HG03520 (cell line): ENCODE data around the gene ELOVL1.

Source experiments
- ATAC-seq: cut with Tn5 transposase; IDR thresholded peaks from one replicate; pipeline ENCODE4 v1.9.1; 2021; ENCODE audit warnings: mild to moderate bottlenecking, moderate library complexity; ENCODE audit not compliant: unreplicated experiment

Gene ELOVL1

GRCh38 chr1:43331688-43332087 is 36.1 kb downstream of the ELOVL1 start:
- no peak for ATAC-seq

GRCh38 chr1:43329995-43330751 is 37.6 kb downstream of the ELOVL1 start:
- ATAC-seq, result no peak

- no peak for ATAC-seq
These were observed 40.1 kb downstream of the ELOVL1 start for GRCh38 chr1:43327549-43328292.

GRCh38 chr1:43325381-43325780 is 42.4 kb downstream of the ELOVL1 start:
- no peak for ATAC-seq

- ATAC-seq, result no peak
These were observed 43.0 kb downstream of the ELOVL1 start for GRCh38 chr1:43324810-43325209.

GRCh38 chr1:43322506-43322905 is 45.3 kb downstream of the ELOVL1 start:
- no peak for ATAC-seq

- ATAC-seq, result no peak
These were observed 46.4 kb downstream of the ELOVL1 start for GRCh38 chr1:43321331-43321891.

DNA sequence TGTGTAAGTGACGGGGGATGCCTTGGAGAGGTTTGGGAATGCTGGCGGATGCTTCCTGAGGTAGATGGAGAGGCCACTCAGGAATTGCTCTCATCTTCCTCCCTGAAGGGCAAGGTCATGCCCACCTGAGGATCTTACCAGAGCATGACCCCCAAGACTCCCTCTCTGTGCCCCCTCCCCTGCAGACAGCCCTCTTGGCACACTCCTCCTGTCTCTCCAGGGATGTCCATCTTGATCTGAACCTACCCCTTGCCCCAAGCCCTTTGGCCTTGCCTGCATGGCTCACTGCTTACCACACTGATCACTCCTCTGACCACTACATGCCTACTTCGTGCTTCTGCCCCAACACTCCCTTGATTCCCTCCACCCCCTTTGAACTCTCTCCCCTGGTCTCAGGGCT is 48.0 kb downstream of the ELOVL1 start:
- no peak for ATAC-seq

GRCh38 chr1:43319288-43319687 is 48.5 kb downstream of the ELOVL1 start:
- no peak for ATAC-seq

DNA sequence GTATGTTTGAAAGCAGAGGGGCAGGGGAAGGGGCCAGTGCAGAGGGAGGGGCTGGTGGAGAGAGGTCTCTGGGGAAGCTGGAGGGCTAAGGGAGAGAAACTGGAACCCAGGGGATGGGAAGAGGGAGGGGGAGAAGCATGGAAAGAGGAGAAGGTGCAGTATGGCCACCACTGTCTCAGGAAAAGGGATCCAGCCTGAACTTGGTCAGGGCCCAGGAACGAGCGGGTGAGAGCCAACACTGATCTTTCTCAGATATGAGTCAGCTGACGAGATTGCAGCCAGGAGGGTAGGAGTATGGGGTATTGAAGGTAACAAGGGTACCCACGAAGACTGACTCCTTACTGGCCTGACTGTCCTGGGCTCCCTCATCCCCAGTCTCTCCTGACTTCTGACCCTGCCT is 49.0 kb downstream of the ELOVL1 start:
- no peak for ATAC-seq

DNA sequence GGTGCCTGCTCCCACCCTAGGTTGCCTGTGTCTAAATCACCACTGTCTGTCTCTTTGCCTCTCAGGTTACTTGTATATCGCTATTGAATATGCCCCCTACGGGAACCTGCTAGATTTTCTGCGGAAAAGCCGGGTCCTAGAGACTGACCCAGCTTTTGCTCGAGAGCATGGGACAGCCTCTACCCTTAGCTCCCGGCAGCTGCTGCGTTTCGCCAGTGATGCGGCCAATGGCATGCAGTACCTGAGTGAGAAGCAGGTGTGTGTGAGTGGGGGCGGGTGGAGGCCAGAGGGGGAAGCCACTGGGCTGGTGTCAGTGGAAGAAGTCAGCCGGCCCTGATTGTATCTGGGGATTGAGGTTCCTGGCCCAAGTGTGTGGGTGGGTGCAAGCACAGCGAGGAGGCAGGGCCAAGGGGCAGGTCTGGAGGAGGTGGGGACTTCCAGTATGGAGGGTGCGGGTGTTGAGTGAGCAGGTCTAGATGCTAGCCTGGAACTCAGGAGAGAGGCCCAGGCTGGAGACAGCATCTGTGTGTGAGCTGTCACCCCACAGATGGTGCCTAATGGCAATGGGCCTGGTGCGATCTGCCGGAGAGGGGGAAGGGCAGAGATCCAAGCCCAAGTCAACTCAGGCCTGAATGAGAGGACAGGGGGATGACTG is 49.9 kb downstream of the ELOVL1 start:
- no peak for ATAC-seq

GRCh38 chr1:43316738-43317520 is 50.9 kb downstream of the ELOVL1 start:
- no peak for ATAC-seq

- ATAC-seq, result no peak
These were observed 51.7 kb downstream of the ELOVL1 start for GRCh38 chr1:43315963-43316737.

DNA sequence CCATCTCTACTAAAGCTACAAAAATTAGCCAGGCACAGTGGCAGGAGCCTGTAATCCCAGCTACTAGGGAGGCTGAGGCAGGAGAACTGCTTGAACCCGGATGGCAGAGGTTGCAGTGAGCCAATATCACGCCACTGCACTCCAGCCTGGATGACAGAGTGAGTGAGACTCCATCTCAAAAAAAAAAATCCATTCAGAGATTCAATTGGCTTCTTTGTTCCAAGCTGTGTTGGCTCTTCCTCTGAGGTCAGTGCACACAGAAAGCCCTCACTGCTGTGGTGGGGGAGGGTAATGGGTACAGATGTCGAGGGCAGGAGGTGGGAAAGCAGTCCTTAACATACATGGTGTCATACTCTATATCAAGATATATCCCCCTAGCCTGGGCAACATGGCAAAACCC is 52.3 kb downstream of the ELOVL1 start:
- ATAC-seq, result no peak

GRCh38 chr1:43314233-43314632 is 53.6 kb downstream of the ELOVL1 start:
- ATAC-seq, result no peak

DNA sequence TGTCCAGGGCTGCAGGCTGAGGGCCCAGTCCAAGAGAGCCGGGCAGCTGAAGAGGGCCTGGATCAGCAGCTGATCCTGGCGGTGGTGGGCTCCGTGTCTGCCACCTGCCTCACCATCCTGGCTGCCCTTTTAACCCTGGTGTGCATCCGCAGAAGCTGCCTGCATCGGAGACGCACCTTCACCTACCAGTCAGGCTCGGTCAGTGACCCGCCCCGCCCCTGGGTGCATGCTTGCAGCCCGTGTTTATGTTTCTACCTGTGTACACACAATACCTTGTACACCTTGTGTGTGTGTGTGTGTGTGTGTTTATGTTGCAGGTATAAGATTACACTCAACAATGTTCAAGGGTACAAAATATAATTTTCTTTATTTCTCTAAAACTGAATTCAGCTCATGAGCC is 54.0 kb downstream of the ELOVL1 start:
- ATAC-seq, result no peak
